BLaER1 treated with 17β-estradiol and CSF1 and Interleukin-3, amounts not matched to agents 10 nM and 100 nM (cell line): ENCODE data around the gene ZNF48.

ENCODE experiments used
- H3K27ac ChIP-seq, 11 experiments: shearing (Covaris generic); formaldehyde crosslinking; 2 replicates each; pipeline ENCODE4 v1.8.1; 2022
- H3K27me3 ChIP-seq, 11 experiments: shearing (Covaris generic); formaldehyde crosslinking; 2 replicates each; pipeline ENCODE4 v1.8.1; 2022
- H3K36me3 ChIP-seq, 11 experiments: shearing (Covaris generic); formaldehyde crosslinking; 2 replicates each; pipeline ENCODE4 v1.8.1; 2022
- H3K4me1 ChIP-seq, 10 experiments: shearing (Covaris generic); formaldehyde crosslinking; 2 replicates each; pipeline ENCODE4 v1.8.1; 2022
- H3K4me2 ChIP-seq, 11 experiments: shearing (Covaris generic); formaldehyde crosslinking; 2 replicates each; pipeline ENCODE4 v1.8.1; 2022
- H3K4me3 ChIP-seq, 10 experiments: shearing (Covaris generic); formaldehyde crosslinking; 2 replicates each; pipeline ENCODE4 v1.8.1; 2022
- H3K9ac ChIP-seq, 11 experiments: shearing (Covaris generic); formaldehyde crosslinking; 2 replicates each; pipeline ENCODE4 v1.8.1; 2022
- H3K9me3 ChIP-seq, 11 experiments: shearing (Covaris generic); formaldehyde crosslinking; replicated peaks in 1 of 11; 2 replicates each; pipeline ENCODE4 v1.8.1; 2022
- H4K20me1 ChIP-seq, 11 experiments: shearing (Covaris generic); formaldehyde crosslinking; 2 replicates each; pipeline ENCODE4 v1.8.1; 2022
- Cebpa-rat ChIP-seq, 11 experiments: shearing (Covaris generic); IDR thresholded peaks; 2 replicates each; pipeline ENCODE4 v1.8.1; 2022

Gene ZNF48

DNA sequence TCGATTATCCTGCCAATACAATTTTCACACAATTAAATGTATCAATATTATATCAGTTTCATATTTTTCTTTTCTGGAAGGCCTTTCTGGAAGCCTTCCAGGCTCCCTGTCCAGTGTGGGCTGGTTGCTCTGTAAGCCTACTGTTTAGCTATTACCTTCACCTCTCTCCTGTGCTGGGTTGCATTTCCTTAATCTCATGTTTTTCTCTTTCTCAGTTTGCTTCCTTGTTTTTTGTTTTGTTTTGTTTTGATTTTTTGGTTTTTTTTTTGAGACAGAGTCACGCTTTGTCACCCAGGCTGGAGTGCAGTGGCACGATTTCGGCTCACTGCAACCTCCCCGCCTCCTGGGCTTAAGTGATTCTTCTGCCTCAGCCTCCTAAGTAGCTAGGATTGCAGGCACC lies 43.6 kb downstream of the ZNF48 start:
- no peak overlapping the region for H3K9ac ChIP-seq
- H4K20me1 ChIP-seq = peaks cover 0 to 15% (median 8%) of the 10 kb centered on the region in 11 experiments; a peak in 10 of 22 replicates
- peaks cover 3 to 33% (median 12%) of the 10 kb centered on the region in 10 experiments; a peak in 19 of 20 replicates for H3K4me1 ChIP-seq
- H3K27me3 ChIP-seq = no peaks in the 10 kb centered on the region
- peaks cover 0 to 13% (median 7%) of the 10 kb centered on the region in 11 experiments; a peak in 13 of 22 replicates for H3K9me3 ChIP-seq
- H3K4me3 ChIP-seq = no peak overlapping the region
- no peak overlapping the region for H3K27ac ChIP-seq
- TF ChIP-seq Cebpa-rat (IDR thresholded peaks at IDR 0.05) = no peak
- peak overlapping the region in 3 of 11 experiments; percentile 10 to 72 (median 48); a peak in 4 of 22 replicates for H3K4me2 ChIP-seq
- H3K36me3 ChIP-seq = peaks cover 10 to 16% (median 13%) of the 10 kb centered on the region in 11 experiments

DNA sequence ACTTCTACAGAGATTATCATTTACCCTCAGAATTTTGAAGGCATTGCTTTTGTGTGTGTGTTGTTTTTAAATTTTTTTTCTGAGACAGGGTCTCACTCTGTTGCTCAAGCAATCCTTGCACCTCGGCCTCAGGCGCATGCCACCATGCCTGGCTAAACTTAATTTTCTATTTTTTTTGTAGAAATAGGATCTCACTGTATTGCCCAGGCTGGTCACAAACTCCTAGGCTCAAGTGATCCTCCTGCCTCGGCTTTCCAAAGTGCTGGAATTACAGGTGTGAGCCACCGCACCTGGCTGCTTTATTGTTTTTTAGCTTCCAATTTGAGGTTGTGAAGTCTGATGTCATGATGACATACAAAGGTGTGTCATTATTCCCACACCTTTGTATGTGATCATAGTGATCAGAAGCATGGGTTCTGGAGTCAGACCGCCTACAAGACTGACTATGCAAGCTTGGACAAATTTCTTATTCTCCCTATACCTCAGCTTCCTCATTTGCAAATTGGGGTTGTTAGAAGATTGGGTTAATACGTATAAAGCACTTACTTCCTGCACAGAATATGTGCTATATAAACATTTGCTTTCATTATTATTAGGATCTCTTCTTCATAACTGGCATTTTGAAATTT lies 44.6 kb downstream of the ZNF48 start:
- Histone ChIP-seq H3K27ac (no peak overlapping the region), H3K9ac (no peak overlapping the region), H3K4me3 (no peak overlapping the region), H4K20me1 (peaks cover 3 to 23% (median 15%) of the 10 kb centered on the region in 11 experiments; a peak in 12 of 22 replicates), H3K4me2 (peak overlapping the region in 5 of 11 experiments; percentile 9 to 72 (median 10); a peak in 6 of 22 replicates), H3K9me3 (peaks cover 9 to 23% (median 17%) of the 10 kb centered on the region in 11 experiments; a peak in 18 of 22 replicates), H3K36me3 (peaks cover 20 to 26% (median 23%) of the 10 kb centered on the region in 11 experiments), H3K27me3 (no peaks in the 10 kb centered on the region), H3K4me1 (peaks cover 13 to 43% (median 22%) of the 10 kb centered on the region in 10 experiments)
- TF ChIP-seq Cebpa-rat (IDR thresholded peaks at IDR 0.05) = no peak

DNA sequence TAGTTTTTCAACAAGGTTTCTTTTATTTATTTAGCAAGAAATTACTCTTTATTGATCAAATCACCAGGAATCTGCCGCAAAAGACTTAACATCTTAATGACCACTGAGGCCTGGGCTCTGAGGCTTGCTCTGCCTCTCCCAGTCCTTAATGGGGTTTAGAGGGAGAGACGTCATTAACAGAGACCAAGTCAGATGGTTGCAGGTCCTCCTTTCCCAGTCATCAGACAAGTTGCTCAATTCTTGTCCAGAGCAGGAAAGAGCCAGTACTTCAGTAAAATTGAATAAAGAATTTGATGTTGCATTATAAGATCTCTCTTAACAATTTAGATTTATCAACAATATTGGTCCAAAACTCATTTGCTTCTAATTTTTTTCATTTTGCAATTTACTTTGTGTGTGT lies 48.4 kb downstream of the ZNF48 start:
- peaks cover 20 to 27% (median 24%) of the 10 kb centered on the region in 11 experiments for H3K36me3 ChIP-seq
- H3K4me1 ChIP-seq = peaks cover 22 to 56% (median 31%) of the 10 kb centered on the region in 10 experiments
- peak overlapping the region in 8 of 10 experiments; percentile 75 to 89 (median 88); a peak in 12 of 20 replicates for H3K4me3 ChIP-seq
- peak overlapping the region; percentile 89 to 99 (median 97) for H3K4me2 ChIP-seq
- no peak for TF ChIP-seq Cebpa-rat (IDR thresholded peaks at IDR 0.05)
- H3K9ac ChIP-seq = no peak overlapping the region
- H3K27ac ChIP-seq = no peak overlapping the region
- no peaks in the 10 kb centered on the region for H3K27me3 ChIP-seq
- peaks cover 10 to 30% (median 18%) of the 10 kb centered on the region in 11 experiments; a peak in 19 of 22 replicates for H3K9me3 ChIP-seq
- peaks cover 3 to 27% (median 15%) of the 10 kb centered on the region in 11 experiments; a peak in 12 of 22 replicates for H4K20me1 ChIP-seq

DNA sequence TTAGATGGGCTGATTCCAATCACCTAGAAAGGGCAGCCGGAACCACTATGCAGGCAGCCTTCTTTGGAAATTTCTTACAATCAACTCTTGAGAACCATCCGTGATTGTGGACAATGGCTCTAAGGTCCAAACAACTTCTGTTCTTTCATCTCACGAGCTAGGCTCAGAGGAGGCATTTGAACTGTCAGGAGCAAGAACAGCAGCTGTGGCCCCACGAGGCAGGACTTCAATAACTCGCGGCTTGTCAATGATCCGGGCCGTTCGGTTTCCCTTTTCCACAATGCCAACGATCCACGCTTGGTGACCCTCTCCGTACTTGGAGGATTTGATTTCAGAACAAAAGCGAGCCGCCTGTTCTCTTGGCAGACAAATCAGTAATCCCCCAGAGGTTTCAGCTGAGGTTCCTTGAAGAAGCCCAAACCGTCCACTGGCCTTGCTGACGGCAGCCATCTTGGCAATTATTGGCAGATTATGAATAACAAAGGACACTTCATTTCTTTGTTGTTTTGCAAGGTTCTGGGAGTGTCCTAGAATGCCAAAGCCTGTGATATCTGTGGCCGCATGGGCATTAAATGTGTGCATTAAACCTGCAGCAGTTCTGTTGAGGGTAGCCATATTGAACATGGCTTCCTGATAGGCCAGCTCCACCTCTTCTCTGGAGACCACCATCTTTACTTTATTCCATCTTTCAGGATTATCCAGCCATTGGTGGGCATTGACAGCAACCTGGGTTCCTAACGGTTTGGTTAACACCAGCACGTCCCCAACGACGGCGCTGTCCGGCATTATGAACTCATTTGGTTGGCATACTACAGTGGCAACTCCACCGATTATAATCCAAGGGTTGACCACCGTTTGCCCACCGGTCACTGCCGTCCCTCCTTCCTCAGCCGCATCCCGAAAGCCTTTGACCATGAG lies 49.3 kb downstream of the ZNF48 start:
- Histone ChIP-seq H3K9ac (peak overlapping the region; percentile 89 to 99 (median 96)), H3K4me2 (peak overlapping the region; percentile 89 to 99 (median 97)), H3K27ac (peak overlapping the region; percentile 92 to 98 (median 96)), H3K9me3 (peaks cover 10 to 30% (median 18%) of the 10 kb centered on the region in 11 experiments; a peak in 19 of 22 replicates), H3K27me3 (no peaks in the 10 kb centered on the region), H3K4me3 (peak overlapping the region; percentile 75 to 89 (median 86)), H3K36me3 (peaks cover 20 to 27% (median 24%) of the 10 kb centered on the region in 11 experiments), H3K4me1 (peaks cover 22 to 50% (median 31%) of the 10 kb centered on the region in 10 experiments), H4K20me1 (peaks cover 3 to 27% (median 15%) of the 10 kb centered on the region in 11 experiments; a peak in 12 of 22 replicates)
- no peak for TF ChIP-seq Cebpa-rat (IDR thresholded peaks at IDR 0.05)

DNA sequence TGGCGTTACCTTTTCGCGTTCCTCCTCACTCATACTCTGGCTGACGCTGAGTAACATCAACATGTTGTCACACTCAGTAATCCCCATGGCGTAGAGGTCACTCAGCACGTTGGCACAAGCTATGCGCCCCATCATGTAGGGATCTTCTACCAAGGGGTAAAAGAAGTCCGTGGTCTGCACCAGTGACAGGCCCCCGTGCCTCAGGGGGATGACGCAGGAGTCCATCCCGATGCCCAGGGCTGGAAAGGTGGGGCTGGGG lies 49.9 kb downstream of the ZNF48 start:
- Histone ChIP-seq H3K9me3 (peaks cover 10 to 30% (median 18%) of the 10 kb centered on the region in 11 experiments; a peak in 19 of 22 replicates), H3K27me3 (no peaks in the 10 kb centered on the region), H3K9ac (peak overlapping the region; percentile 89 to 99 (median 96)), H3K4me1 (peaks cover 22 to 46% (median 27%) of the 10 kb centered on the region in 10 experiments), H3K27ac (peak overlapping the region; percentile 92 to 98 (median 96)), H4K20me1 (peaks cover 3 to 27% (median 15%) of the 10 kb centered on the region in 11 experiments; a peak in 12 of 22 replicates), H3K36me3 (peaks cover 20 to 27% (median 24%) of the 10 kb centered on the region in 11 experiments), H3K4me3 (peak overlapping the region; percentile 75 to 89 (median 86)), H3K4me2 (peak overlapping the region; percentile 89 to 99 (median 97))
- no peak for TF ChIP-seq Cebpa-rat (IDR thresholded peaks at IDR 0.05)

DNA sequence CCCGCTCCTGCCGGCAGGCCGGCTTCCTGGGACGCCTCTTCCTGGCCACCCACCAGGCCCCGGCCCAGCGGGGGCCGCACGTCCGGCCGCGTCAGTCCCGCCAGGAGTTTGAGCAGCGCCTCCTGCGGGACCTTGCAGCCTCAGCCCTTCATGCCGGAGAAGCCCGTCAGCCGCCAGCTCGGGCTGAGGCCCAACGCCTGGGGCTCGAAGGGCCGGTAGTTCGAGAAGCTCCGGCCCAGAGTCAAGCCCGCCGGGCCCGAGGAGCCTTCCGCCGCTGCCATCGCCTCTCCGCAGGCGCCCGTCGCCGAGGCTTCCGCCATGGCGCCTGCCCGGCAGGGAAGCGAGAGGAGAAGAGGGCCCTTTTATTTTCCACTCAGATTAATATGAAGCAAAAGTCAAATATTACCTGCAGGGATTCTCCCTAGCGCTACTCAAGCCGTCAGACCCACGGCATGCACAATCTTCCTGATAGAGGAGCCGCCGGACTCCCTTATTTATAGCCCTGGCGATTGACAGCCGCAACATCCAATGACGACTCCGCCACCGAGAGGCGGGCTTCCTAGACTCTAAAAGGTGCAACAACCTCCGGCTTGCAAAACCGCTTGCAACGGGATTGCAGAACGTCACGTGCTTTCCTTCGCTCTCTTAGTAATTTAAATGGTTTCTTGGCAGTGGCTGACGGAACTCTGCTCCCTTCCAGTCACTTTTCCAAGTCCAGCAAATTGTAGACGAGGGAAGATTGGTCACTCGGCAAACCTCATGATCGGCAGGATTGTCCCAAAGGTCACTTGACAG lies 50.4 kb downstream of the ZNF48 start, which contains the start of gene SEPHS2:
Gene SEPHS2, minus strand, starts transcription at position 467 of the 795 bp plus-strand sequence. Its CDS starts 147 bp downstream, at position 320.
- Histone ChIP-seq H3K4me2 (peak within 1 kb of the TSS; percentile 89 to 99 (median 97)), H3K27ac (peak within 1 kb of the TSS; percentile 92 to 98 (median 96))

DNA sequence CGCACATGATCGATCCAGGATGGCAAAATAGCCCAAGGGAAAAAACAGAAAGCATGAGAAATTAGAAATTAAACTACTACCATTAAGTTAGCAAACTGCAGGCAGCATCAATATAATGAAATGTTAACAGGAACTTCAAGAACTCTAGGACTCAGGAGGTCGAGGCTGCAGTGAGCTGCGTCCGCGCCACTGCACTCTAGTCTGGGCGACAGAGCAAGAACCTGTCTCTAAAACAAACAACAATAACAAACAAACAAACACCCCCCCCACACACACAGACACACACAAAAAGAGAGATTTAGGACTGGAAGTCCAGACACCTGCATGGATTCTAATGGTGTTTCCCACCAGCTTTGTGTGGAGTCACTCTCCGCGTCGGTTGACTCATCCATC lies 51.0 kb downstream of the ZNF48 start:
- Histone ChIP-seq H3K4me2 (peak overlapping the region; percentile 89 to 99 (median 97)), H3K27ac (peak overlapping the region; percentile 92 to 98 (median 96); a peak in 21 of 22 replicates), H3K36me3 (peaks cover 20 to 27% (median 24%) of the 10 kb centered on the region in 11 experiments), H3K27me3 (no peaks in the 10 kb centered on the region), H3K9me3 (peaks cover 10 to 30% (median 18%) of the 10 kb centered on the region in 11 experiments; a peak in 19 of 22 replicates), H4K20me1 (peaks cover 3 to 27% (median 15%) of the 10 kb centered on the region in 11 experiments; a peak in 12 of 22 replicates), H3K4me1 (peaks cover 22 to 49% (median 32%) of the 10 kb centered on the region in 10 experiments), H3K9ac (peak overlapping the region; percentile 57 to 99 (median 96); a peak in 20 of 22 replicates), H3K4me3 (peak overlapping the region; percentile 75 to 89 (median 86); a peak in 19 of 20 replicates)
- TF ChIP-seq Cebpa-rat (IDR thresholded peaks at IDR 0.05) = no peak

More for the DNA sequence above, 50.4 kb downstream of the ZNF48 start, which contains the start of gene SEPHS2:
- no peaks in the 10 kb centered on the region for H3K27me3 ChIP-seq
- H3K4me1 ChIP-seq = peaks cover 22 to 46% (median 28%) of the 10 kb centered on the region in 10 experiments
- H3K9ac ChIP-seq = peak within 1 kb of the TSS; percentile 89 to 99 (median 96)
- H3K36me3 ChIP-seq = peaks cover 20 to 27% (median 24%) of the 10 kb centered on the region in 11 experiments
- peaks cover 10 to 30% (median 18%) of the 10 kb centered on the region in 11 experiments; a peak in 19 of 22 replicates for H3K9me3 ChIP-seq
- peak; percentile 90 to 99 (median 95); a peak in 20 of 22 replicates for TF ChIP-seq Cebpa-rat (IDR thresholded peaks at IDR 0.05)
- peaks cover 3 to 27% (median 15%) of the 10 kb centered on the region in 11 experiments; a peak in 12 of 22 replicates for H4K20me1 ChIP-seq
- peak within 1 kb of the TSS; percentile 75 to 89 (median 86) for H3K4me3 ChIP-seq
